ENCODE data around the gene KCNMB4.

DNA sequence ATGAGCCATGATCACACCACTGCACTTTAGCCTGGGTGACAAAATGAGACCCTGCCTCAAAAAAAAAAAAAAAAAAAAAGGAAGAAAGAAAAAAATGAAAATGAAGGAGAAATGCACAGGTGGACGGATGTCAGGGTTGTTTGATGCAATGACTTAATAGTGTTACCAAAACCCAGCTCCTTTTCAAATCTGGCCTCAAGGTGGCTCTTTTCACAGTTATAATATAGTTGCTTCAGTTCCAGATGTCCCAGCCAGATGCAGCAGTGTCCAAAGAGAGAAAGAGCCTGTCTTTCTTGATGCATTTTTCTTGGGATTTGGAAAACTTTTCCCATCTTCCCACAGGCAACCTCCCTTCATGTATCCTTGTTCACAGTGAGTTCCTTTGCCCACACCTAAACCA is 36.5 kb downstream of the KCNMB4 start:
- TF ChIP-seq EP300 (IDR thresholded peaks at IDR 0.05; ENCODE audit: borderline replicate concordance) (no peak), FOXM1 (IDR thresholded peaks at IDR 0.05; ENCODE audit: borderline replicate concordance, low read depth) (no peak)

Measured in Ishikawa (cell line).